ENCODE results near the gene SYNDIG1. TPM values are rescaled to one million over a fixed set of nuclear protein-coding genes. Genes with fewer than 3 reads are reported as not detected.

SYNDIG1 gene
- total RNA-seq, 1 donor from 2014 or later, result 0.19 TPM

DNA sequence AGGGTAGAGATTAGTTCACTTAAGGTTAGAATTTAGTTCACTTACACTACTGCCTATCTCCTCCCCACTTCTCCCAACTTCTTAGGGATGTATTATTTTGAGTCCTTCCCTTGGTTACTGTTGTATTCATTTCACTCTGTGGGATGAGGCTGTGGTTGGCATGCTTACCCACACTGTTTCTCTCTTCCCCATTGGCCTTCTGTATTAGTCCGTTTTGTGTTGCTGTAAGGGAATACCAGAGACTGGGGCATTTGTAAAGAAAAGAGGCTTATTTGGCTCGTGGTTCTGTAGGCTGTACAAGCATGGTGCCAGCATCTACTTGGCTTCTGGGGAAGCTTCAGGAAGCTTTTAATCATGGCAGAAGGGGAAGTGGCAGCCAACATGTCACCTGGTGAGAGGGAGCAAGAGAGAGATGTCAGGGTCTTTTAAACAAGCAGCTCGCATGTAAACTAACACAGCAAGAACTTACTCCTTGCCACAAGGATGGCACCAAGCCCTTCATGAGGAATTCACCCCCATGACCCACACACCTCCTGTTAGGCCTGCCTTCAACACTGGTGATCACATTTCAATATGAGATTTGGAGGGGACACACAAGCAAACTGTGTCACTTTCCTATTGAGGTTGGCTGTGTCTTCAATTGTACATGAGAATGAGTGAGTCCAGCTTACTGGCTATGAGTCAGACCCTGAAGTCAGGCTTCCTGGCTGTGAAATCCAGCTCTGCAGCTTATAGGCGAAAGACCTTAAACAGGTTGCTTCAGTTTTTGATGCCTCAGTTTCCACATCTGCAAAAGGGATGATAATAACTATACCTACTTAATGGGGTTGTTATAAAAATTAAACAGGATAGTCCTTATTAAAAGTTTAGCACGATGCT is 53.3 kb downstream of the SYNDIG1 start:
- H3K9me3 Mint-ChIP-seq (ENCODE audit: low read depth), result no peaks in the 10 kb centered on the region
- H3K27me3 Mint-ChIP-seq, result peaks cover 2% of the 10 kb centered on the region
- H3K27ac Mint-ChIP-seq, result no peak overlapping the region
- no peaks in the 10 kb centered on the region for H3K36me3 Mint-ChIP-seq (ENCODE audit: insufficient read depth)
- no peak overlapping the region for H3K4me3 Mint-ChIP-seq (ENCODE audit: low read depth)
- no peaks in the 10 kb centered on the region for H3K4me1 Mint-ChIP-seq (ENCODE audit: low read depth)
- DNase-seq (ENCODE audit: low spot score, unreplicated experiment), result no peak
- TF ChIP-seq, protein P1, sequence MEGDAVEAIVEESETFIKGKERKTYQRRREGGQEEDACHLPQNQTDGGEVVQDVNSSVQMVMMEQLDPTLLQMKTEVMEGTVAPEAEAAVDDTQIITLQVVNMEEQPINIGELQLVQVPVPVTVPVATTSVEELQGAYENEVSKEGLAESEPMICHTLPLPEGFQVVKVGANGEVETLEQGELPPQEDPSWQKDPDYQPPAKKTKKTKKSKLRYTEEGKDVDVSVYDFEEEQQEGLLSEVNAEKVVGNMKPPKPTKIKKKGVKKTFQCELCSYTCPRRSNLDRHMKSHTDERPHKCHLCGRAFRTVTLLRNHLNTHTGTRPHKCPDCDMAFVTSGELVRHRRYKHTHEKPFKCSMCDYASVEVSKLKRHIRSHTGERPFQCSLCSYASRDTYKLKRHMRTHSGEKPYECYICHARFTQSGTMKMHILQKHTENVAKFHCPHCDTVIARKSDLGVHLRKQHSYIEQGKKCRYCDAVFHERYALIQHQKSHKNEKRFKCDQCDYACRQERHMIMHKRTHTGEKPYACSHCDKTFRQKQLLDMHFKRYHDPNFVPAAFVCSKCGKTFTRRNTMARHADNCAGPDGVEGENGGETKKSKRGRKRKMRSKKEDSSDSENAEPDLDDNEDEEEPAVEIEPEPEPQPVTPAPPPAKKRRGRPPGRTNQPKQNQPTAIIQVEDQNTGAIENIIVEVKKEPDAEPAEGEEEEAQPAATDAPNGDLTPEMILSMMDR (IDR thresholded peaks at IDR 0.05; ENCODE audit: unreplicated experiment), result no peak

DNA sequence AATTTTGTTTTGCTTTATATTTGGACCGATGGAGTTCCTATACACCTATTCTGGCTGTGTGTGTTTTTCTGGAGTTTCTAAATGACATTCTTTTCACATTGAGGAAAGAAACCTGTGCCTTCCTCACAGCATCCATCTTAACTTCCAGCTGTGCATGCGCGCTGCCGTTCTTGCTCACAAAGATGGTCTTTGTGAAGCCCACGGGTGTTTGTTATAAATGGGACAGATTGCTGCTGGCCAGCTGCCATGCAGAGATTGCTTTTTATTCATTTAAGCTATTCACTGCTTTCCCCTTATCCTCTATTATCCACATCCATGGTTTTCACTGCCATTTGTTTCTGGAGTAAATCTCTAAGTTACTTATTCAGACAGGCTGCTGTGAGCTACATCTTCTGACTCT is 54.2 kb downstream of the SYNDIG1 start:
- no peak overlapping the region for H3K4me3 Mint-ChIP-seq (ENCODE audit: low read depth)

DNA sequence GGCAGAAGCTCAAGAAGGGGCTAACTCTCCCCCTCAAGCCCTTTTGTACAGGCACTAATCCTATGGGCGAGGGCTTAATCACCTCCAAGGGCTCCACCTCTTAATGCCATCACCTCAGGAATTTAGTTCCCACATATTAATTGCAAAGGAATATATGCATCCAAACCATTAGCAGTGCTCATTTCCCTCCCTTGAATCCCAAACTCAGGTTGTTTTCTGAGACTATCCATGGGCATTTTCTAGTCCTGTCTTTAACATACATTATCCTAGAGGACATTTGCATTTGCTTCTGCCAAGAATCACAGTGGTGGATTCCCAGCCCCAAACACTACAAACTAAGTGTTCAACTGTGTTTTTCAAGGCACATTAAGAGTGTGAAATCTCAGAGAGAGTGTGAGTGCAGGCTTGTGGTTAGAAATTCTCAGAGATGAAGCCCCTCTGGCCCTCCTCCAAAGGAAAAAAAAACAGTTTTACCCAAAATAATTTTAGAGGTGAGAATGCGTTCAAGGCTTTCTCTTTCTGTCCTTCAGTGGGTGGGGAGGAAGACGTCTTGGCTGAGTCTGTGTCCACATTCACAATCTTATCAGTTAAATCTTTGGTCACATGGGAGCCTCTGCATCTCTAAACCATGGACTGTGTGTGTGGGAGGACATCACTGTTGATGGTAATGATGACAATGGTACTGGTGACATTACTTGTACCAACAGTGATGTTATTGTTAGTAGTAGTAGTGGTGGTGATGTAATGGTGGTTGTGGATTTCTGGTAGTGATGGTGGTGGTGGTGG is 59.3 kb downstream of the SYNDIG1 start:
- no peaks in the 10 kb centered on the region for H3K36me3 Mint-ChIP-seq (ENCODE audit: insufficient read depth)
- H3K4me3 Mint-ChIP-seq (ENCODE audit: low read depth), result no peak overlapping the region
- TF ChIP-seq, protein P1 (IDR thresholded peaks at IDR 0.05; ENCODE audit: unreplicated experiment), result no peak
- H3K27ac Mint-ChIP-seq, result no peak overlapping the region
- no peaks in the 10 kb centered on the region for H3K27me3 Mint-ChIP-seq
- peaks cover 3% of the 10 kb centered on the region for H3K4me1 Mint-ChIP-seq (ENCODE audit: low read depth)
- peaks cover 3% of the 10 kb centered on the region for H3K9me3 Mint-ChIP-seq (ENCODE audit: low read depth)
- DNase-seq (ENCODE audit: low spot score, unreplicated experiment), result no peak

More for the DNA sequence above, 54.2 kb downstream of the SYNDIG1 start:
- Mint-ChIP-seq H3K4me1 (ENCODE audit: low read depth) (no peaks in the 10 kb centered on the region), H3K36me3 (ENCODE audit: insufficient read depth) (no peaks in the 10 kb centered on the region), H3K27ac (no peak overlapping the region), H3K9me3 (ENCODE audit: low read depth) (no peaks in the 10 kb centered on the region), H3K27me3 (peaks cover 2% of the 10 kb centered on the region)
- TF ChIP-seq, protein P1 (IDR thresholded peaks at IDR 0.05; ENCODE audit: unreplicated experiment), result no peak
- no peak for DNase-seq (ENCODE audit: low spot score, unreplicated experiment)

DNA sequence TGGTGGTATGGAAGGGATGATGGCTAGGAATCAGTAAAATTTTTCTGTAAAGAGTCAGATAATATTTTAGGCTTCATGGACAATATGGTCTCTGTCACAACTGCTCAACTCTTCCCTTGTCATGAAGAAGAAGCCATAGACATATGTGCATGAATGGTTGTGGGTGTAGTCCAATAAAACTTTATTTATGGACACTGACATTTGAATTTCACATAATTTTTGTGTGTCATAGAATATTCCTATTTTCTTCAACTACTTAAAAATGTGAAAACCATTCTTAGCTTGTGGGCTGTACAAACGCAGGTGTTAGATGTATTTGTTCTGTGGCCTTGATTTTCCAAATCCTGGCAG is 59.9 kb downstream of the SYNDIG1 start:
- Mint-ChIP-seq H3K4me3 (ENCODE audit: low read depth) (no peak overlapping the region), H3K27ac (peak overlapping the region; percentile 31), H3K9me3 (ENCODE audit: low read depth) (peaks cover 3% of the 10 kb centered on the region), H3K4me1 (ENCODE audit: low read depth) (peaks cover 3% of the 10 kb centered on the region), H3K27me3 (no peaks in the 10 kb centered on the region), H3K36me3 (ENCODE audit: insufficient read depth) (no peaks in the 10 kb centered on the region)
- TF ChIP-seq, protein P1 (IDR thresholded peaks at IDR 0.05; ENCODE audit: unreplicated experiment), result no peak
- no peak for DNase-seq (ENCODE audit: low spot score, unreplicated experiment)

DNA sequence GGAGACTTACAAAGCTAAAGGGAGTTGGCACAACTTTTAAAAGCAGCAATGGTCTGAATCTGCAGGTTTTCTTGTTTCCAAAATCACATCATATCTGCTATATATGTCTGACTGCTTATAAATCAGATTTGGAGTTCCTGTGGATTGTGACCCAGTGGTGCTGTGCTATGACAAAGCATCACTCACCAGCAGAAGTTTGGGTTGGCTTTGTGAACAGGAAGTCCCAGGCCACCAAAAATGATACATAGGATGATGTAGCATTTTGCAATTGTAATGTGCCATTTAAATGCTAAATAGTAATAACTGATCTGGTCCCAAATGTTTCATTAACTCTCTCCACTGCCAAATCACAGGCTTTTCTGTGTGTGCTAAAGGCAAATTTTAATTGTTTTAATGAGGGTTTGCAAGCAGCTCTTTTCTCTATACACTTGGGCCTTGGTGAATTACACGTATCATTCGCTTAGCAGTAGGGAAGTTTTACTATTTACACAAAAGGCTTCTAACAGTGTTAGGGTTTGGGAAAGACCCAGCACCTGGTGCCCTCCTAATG is 60.8 kb downstream of the SYNDIG1 start:
- TF ChIP-seq, protein P1 (IDR thresholded peaks at IDR 0.05; ENCODE audit: unreplicated experiment), result no peak
- peaks cover 3% of the 10 kb centered on the region for H3K4me1 Mint-ChIP-seq (ENCODE audit: low read depth)
- no peak for DNase-seq (ENCODE audit: low spot score, unreplicated experiment)
- H3K36me3 Mint-ChIP-seq (ENCODE audit: insufficient read depth), result no peaks in the 10 kb centered on the region
- H3K4me3 Mint-ChIP-seq (ENCODE audit: low read depth), result no peak overlapping the region
- H3K27me3 Mint-ChIP-seq, result no peaks in the 10 kb centered on the region
- no peak overlapping the region for H3K27ac Mint-ChIP-seq
- H3K9me3 Mint-ChIP-seq (ENCODE audit: low read depth), result peaks cover 3% of the 10 kb centered on the region

All from progenitor cell of endocrine pancreas (in vitro differentiated cells).